Glomerular visceral epithelial cell (primary cell): Measurements from ENCODE around the gene GSTM3.
"Not testable (repeated sequence)": the region's sequence is repeated elsewhere in the genome, so short reads cannot be mapped to it uniquely, and the experiment has no call there.

Experiments used
- DNase-seq: peaks from one replicate; pipeline ENCODE4 v3.0.0-alpha.2; 2016; ENCODE audit errors: extremely low spot score

Gene GSTM3

GRCh38 chr1:109762039-109762585 lies 21.3 kb upstream of the GSTM3 start:
- DNase-seq: no peak

DNA sequence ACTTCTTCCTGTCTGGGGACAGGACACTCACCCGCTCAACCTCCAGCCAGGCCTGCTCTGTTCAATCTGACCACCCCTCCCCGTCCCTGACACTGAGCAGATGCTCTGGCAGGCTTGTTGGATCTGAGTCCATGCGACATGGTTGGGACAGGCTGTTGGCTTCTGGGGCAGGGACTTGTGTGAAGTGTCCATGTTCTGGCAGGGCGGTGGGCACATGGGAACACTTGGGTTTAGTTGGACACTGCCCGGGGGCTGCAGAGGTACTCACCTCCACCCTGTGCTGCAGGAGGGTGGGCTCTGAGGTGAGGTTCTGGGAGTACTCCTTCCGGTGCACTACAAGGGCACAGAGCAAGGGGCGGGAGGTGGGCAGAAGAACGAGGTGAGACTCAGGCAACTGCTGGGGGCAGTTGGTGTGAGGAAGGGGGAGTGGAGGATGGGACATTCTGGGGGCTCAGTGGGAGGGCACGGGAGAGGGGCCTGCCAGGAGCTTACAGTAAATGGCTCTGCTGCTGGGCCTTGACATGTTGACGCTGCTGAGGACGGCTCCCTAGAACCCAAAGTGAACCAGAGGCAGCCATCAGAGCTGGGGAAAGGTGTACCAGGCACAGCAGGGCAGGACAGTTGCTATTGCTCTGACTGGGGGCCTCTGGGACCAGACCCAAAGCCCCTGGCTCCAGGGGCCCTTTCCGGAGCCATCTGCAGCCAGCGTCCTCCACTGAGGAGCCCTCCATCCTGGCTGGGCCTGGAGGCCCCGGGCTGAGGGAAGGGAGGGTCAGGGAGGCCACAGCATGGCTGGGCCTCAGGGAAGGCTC lies 20.6 kb upstream of the GSTM3 start:
- no peak for DNase-seq

DNA sequence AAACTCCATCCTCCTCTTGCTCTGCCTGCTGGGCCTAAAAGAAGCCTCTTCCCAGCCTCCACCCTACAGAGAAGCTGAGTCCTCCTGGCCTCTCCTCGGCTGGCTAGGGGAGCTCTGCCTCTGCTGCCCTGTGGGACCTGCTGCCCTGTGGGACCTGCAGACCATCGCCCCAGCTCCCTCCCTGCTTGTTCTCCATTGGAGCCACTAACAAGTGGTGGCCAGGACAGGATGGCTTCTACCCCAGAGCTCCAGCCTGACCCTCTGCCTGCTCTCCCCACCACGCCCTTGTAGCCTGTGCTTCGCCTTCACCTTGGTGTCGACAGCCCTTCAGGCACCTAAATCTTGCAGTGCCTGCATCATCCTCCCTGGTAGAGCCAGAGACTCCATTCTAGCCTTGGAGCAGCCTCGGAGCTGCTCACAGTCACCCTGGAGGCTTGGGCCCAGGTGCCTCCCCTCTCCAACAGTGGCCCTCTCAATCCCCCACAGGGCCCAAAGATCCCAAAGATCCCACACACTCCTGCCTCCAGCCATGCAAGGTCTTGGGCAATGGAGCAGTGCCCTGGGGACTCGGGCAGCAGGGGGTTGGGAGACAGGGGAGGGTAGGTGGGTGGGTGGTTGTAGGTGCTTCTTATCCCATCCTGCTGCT lies 19.9 kb upstream of the GSTM3 start:
- DNase-seq: no peak

DNA sequence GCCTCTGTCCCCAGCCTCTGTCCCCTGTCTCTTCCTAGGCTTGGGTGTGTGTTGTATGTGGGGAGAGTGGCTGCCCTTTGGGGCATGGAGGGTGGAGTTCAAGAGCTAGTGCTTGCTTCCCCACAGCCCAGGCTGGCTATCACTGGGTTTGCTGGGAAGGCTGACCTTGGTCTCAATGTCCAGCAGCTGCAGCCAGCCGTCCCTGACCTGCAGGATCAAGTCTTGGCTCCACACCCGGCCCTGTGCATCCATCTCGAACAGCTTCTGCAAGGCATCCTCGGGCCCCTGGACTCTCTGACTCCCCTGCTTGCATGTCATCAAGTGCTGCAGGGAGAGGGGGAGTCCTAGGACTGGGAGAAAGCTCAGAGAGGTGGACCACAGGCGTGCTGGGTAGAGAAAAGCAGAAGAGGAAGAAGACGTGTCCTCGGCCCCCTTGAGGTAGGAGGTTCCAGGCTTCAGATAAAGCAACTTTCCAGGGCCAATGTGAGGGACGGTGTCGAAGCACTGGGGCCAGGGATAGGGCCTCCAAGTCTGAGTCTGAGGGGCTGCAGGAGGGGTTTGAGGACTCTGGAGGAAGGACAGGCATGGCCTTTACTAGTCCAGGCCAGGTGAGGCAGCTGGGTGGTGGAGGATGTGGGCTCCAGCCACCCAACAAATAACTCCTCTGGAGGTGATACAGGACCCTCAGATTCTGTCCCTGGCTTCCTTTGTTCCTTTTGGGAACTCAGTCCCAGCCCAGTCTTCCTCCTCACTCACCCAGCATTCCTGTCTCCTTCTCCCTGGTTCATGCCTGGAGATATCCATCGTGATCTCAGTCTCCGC lies 18.9 kb upstream of the GSTM3 start:
- DNase-seq: no peak

- no peak for DNase-seq
These were observed 17.3 kb upstream of the GSTM3 start for GRCh38 chr1:109757936-109758786.

GRCh38 chr1:109756848-109757521 lies 16.1 kb upstream of the GSTM3 start:
- DNase-seq: no peak

DNA sequence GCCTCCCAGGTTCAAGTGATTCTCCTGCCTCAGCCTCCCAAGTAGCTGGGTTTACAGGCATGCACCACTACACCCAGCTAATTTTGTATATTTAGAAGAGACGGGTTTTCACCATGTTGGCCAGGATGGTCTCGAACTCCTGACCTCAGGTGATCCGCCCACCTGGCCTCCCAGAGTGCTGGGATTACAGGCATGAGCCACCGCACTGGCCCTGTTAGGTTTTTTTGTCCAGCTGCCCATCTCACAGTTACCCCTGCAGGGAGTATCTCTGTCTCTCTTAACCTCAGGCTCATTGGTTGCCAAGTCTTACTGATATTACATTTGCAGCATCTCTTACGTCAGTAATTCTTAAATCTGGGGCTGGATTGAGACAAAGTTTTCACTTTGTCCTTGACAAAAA lies 15.5 kb upstream of the GSTM3 start:
- not testable (repeated sequence) for DNase-seq

GRCh38 chr1:109754738-109755137 lies 13.9 kb upstream of the GSTM3 start:
- DNase-seq: no peak

GRCh38 chr1:109751531-109752260 lies 10.9 kb upstream of the GSTM3 start:
- no peak for DNase-seq

GRCh38 chr1:109750920-109751319 lies 10.1 kb upstream of the GSTM3 start:
- DNase-seq: no peak

- DNase-seq: no peak
These were observed 9.5 kb upstream of the GSTM3 start for GRCh38 chr1:109750241-109750882.

DNA sequence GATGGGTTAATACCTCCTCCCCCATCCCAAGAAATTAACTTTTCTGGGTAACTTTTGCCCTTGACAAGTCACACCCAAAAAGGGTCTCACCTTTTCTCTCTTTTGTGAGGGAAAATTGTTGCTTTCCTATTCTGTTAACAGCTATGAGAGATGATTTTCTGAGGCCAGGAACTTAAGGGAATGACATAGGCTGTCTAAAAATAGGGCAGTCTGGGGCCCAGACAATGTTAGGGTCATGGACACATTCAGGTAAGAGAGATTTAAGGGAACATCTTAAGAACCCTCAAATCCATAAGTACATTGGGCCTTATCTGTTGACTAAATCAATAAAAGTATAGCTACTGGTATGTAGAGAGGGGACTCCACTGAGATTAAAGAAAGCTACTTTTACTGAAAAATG lies 8.4 kb upstream of the GSTM3 start:
- DNase-seq: no peak

DNA sequence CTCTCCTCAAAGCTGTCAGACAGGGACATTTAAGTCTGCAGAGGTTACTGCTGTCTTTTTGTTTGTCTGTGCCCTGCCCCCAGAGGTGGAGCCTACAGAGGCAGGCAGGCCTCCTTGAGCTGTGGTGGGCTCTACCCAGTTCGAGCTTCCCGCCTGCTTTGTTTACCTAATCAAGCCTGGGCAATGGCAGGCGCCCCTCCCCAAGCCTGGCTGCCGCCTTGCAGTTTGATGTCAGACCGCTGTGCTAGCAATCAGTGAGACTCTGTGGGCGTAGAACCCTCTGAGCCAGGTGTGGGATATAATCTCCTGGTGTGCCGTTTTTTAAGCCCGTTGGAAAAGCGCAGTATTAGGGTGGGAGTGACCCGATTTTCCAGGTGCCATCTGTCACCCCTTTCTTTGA lies 7.5 kb upstream of the GSTM3 start:
- not testable (repeated sequence) for DNase-seq

- DNase-seq: peak; percentile 50
These were observed 862 bp downstream of the GSTM3 start for GRCh38 chr1:109739738-109740614.

GRCh38 chr1:109733236-109733870 lies 7.5 kb downstream of the GSTM3 start:
- no peak for DNase-seq

- DNase-seq: no peak
These were observed 8.4 kb downstream of the GSTM3 start for GRCh38 chr1:109732390-109732881.

DNA sequence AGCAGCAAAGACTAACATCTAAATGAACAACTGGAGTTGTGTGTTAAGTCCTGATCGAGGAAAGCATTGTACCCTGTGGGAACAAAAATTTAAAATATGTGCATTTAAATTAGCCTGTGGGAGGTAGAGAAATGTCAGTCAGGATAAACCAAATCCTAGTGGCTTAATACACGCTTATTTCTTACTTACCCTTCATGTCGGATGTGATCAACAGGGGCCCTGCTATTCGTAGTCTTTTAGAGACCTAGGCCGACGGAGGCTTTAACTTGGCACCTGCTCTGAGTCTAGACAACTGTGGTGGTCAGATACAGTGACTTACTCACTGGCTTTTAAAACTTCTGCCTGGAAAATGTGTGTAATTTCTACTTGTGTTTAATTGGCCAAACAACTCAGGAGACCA lies 10.2 kb downstream of the GSTM3 start:
- DNase-seq: no peak

- no peak for DNase-seq
These were observed 12.0 kb downstream of the GSTM3 start for GRCh38 chr1:109728870-109729269.
